Left ventricle myocardium inferior (tissue), 1 donor: Measurements from ENCODE around the gene MTG1. TPM values are rescaled to one million over a fixed set of nuclear protein-coding genes. Genes with fewer than 3 reads are reported as not detected.
A peak's percentile ranks its signal among the peaks of the same experiment; 100 is the strongest.
"Not testable (repeated sequence)": the region's sequence is repeated elsewhere in the genome, so short reads cannot be mapped to it uniquely, and the experiment has no call there.

Experiments
- DNase-seq: peaks from one replicate; pipeline ENCODE4 v3.0.0-alpha.2; 2020
- H3K27ac ChIP-seq: fragments of 200-600 bp; replicated peaks from 2 replicates; pipeline ENCODE4 v1.8.0; 2021
- H3K27me3 ChIP-seq: fragments of 200-600 bp; 2 replicates; pipeline ENCODE4 v1.8.0; 2021; ENCODE audit warnings: low read depth
- H3K36me3 ChIP-seq: fragments of 200-600 bp; 2 replicates; pipeline ENCODE4 v1.8.0; 2021
- H3K4me1 ChIP-seq: fragments of 200-600 bp; 2 replicates; pipeline ENCODE4 v1.8.0; 2021
- H3K4me3 ChIP-seq: fragments of 200-600 bp; 2 replicates; pipeline ENCODE4 v1.8.0; 2021; ENCODE audit warnings: mild to moderate bottlenecking, moderate library complexity
- H3K9me3 ChIP-seq: fragments of 200-600 bp; replicated peaks from 2 replicates; pipeline ENCODE4 v1.8.0; 2021
- intact Hi-C: fragments of 100-400 bp; cut with micrococcal nuclease; formaldehyde crosslinking; loops from one replicate; pipeline ENCODE4 v1.11.0; 2022
- total RNA-seq: library from RNA; stranded (reverse); fragmentation: NEBNext Ultra II Directional; extraction: Animal tissue kit (Norgen Biotek cat#: 25700); gene quantifications from one replicate; pipeline ENCODE4 v1.2.1, GENCODE V29; 2021
- TF ChIP-seq, protein P1 (sequence below): fragments of 200-600 bp; IDR thresholded peaks from 2 replicates; pipeline ENCODE4 v1.8.0; 2021; ENCODE audit warnings: antibody characterized with exemption, mild to moderate bottlenecking, borderline replicate concordance
- donor health status: DM: no; HTN: yes; CAD: no; lungs with severe emphysema.

Gene MTG1
- total RNA-seq, 1 donor from 2014 or later = 14.0 TPM

DNA sequence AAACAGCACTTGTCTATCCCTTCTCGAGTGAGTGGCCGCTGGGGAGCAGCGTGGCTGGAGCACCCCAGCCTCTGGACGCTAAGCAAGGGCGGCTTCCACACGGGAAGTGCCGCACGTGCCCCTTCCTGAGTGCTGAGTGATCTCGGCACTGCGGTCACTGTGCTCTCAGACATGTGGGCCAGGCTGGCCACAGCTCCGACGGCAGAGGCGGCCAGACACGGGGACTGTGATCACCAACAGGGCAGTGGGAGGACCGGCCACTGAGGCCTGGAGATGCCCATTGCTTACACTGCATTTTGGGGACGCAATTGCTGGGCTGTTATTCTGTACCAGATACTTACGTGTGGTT is 27.9 kb upstream of the MTG1 start:
- Histone ChIP-seq H3K4me1 (peaks cover 8% of the 10 kb centered on the region), H3K27me3 (no peaks in the 10 kb centered on the region), H3K4me3 (no peak overlapping the region), H3K27ac (no peak overlapping the region), H3K36me3 (peaks cover 87% of the 10 kb centered on the region), H3K9me3 (no peaks in the 10 kb centered on the region)
- intact Hi-C loops = no loop called here
- DNase-seq = no peak
- TF ChIP-seq, protein P1, sequence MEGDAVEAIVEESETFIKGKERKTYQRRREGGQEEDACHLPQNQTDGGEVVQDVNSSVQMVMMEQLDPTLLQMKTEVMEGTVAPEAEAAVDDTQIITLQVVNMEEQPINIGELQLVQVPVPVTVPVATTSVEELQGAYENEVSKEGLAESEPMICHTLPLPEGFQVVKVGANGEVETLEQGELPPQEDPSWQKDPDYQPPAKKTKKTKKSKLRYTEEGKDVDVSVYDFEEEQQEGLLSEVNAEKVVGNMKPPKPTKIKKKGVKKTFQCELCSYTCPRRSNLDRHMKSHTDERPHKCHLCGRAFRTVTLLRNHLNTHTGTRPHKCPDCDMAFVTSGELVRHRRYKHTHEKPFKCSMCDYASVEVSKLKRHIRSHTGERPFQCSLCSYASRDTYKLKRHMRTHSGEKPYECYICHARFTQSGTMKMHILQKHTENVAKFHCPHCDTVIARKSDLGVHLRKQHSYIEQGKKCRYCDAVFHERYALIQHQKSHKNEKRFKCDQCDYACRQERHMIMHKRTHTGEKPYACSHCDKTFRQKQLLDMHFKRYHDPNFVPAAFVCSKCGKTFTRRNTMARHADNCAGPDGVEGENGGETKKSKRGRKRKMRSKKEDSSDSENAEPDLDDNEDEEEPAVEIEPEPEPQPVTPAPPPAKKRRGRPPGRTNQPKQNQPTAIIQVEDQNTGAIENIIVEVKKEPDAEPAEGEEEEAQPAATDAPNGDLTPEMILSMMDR = no peak

DNA sequence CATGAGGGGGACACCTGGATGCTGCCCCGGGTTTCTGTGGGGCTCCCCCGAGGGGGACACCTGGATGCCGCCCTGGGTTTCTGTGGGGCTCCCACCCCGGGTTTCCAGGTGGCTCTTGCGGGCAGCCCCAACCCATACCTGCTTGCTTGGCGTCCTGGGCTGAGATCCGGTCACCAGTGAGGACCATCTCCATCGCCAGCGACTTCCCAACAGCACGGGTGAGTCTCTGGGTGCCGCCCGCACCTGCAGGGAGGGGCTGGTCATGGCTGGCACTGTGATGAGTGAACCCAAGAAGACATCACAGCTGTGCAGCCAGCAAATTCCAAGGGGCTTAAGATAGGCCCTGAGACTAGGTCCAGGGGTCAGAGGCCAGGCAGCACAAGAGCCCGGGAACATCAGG is 27.2 kb upstream of the MTG1 start:
- no peak overlapping the region for H3K27ac ChIP-seq
- TF ChIP-seq, protein P1 = no peak
- H3K9me3 ChIP-seq = no peaks in the 10 kb centered on the region
- peaks cover 93% of the 10 kb centered on the region for H3K36me3 ChIP-seq
- H3K4me1 ChIP-seq = peaks cover 11% of the 10 kb centered on the region
- no peak overlapping the region for H3K4me3 ChIP-seq
- intact Hi-C loops = no loop called here
- no peak for DNase-seq
- no peaks in the 10 kb centered on the region for H3K27me3 ChIP-seq

DNA sequence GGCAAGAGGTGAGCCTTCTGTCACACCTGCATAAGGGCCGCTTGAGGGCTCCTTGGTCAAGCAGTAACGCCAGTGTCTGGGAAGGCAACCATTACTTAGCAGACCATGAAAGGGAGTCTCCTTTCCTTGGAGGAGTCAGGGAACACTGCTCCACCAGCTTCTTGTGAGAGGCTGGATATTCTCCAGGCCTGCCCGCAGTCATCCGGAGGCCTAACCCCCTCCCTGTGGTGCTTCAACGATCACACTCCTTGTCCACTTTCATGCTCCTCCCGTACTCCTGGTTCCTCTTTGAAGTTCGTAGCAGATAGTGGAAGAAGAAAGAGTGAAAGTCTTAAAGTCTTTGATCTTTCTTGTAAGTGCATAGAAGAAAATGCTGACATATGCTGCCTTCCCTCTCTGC is 26.5 kb upstream of the MTG1 start:
- H3K9me3 ChIP-seq, intact Hi-C loops, H3K27ac ChIP-seq, H3K4me3 ChIP-seq, H3K27me3 ChIP-seq, DNase-seq: not testable (repeated sequence)
- H3K4me1 ChIP-seq = peaks cover 18% of the 10 kb centered on the region
- peaks cover 86% of the 10 kb centered on the region for H3K36me3 ChIP-seq

DNA sequence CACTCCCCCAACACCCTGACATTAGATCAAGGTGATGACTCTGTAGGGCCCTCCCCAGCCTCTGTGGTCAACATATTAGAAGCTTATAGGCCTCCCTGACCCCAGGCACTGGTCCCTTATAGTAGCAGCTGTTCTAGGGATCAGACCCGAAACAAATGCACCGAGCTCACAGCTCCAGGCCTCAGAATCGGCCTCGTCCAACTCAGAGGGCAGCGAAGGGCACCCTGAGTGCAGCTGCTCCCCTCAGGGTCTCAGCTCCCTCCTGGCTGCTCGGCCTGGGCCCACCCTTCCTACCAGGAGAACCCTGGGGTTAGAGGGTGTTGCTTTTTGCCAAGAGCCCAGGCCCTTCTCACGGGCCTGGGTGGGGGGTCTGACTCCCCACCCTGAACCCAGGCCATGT is 25.8 kb upstream of the MTG1 start:
- Histone ChIP-seq H3K36me3 (peaks cover 80% of the 10 kb centered on the region), H3K27me3 (no peaks in the 10 kb centered on the region), H3K4me3 (no peak overlapping the region), H3K27ac (no peak overlapping the region), H3K9me3 (no peaks in the 10 kb centered on the region), H3K4me1 (peaks cover 19% of the 10 kb centered on the region)
- no peak for DNase-seq
- TF ChIP-seq, protein P1 = no peak
- intact Hi-C loops = no loop called here

DNA sequence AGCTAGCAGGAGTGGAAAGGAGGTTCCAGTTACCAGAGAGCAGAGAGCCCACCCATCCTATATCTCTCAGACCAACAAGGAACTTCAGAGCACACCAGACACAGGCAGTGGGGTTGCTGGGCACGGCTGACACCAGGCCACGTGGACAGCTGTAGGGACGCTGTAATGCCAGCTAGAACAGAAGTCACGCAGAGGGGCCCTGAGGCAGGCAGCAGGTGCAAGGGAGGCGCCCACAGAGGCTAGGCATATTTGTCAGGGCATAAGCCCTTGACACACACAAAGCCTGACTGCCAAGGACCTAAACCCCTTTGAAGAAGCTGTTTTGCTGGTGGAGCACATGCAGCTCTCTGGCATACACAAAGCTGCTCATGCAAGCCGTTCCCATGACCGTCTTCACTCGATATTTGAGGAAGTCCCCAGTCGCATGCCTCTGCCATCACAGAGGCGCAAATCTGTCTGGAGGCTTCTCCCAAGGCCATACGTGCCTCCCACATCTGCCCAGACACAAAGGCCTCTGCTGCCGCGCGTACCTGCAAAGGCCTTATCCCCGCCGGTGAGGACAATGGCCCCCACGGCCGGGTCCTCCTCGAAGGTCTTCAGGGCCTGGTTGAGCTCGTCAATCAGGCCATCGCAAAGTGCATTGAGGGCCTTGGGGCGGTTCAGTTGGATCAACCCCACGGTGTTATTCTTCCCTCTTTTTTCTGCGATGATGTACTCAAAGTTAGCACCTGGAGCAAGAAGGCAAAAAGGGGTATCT is 23.7 kb upstream of the MTG1 start:
- DNase-seq = no peak
- intact Hi-C loops = no loop called here
- H3K27me3 ChIP-seq = no peaks in the 10 kb centered on the region
- TF ChIP-seq, protein P1 = no peak
- H3K4me1 ChIP-seq = peaks cover 24% of the 10 kb centered on the region
- no peaks in the 10 kb centered on the region for H3K9me3 ChIP-seq
- H3K4me3 ChIP-seq = no peak overlapping the region
- H3K36me3 ChIP-seq = peaks cover 59% of the 10 kb centered on the region
- H3K27ac ChIP-seq = no peak overlapping the region

DNA sequence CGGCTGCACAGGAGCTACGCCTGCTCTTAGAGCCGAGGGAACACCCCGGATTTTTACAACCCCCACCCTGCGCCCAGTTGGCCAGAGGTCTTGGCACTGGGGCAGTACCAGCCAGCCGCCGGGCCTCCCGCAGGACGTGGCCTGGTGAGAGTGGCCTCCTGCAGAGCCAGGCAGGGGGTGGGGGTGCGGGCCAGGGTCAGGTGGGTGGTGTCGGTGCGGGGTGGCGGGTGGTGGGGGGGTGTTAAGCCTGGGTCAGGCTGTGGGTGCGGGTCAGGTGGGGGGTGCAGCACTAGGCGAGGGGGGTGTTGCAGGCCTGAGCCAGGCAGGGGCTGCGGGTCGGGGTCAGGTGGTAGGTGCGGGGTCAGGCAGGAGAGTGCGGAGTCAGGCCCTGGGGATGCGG is 21.4 kb upstream of the MTG1 start:
- no peak overlapping the region for H3K27ac ChIP-seq
- no peaks in the 10 kb centered on the region for H3K27me3 ChIP-seq
- no peak for DNase-seq
- TF ChIP-seq, protein P1 = no peak
- peaks cover 39% of the 10 kb centered on the region for H3K36me3 ChIP-seq
- peaks cover 22% of the 10 kb centered on the region for H3K4me1 ChIP-seq
- intact Hi-C loops = no loop called here
- H3K9me3 ChIP-seq = no peaks in the 10 kb centered on the region
- peak overlapping the region; percentile 85 for H3K4me3 ChIP-seq
